ENCODE results near the gene TTC13. TPM values are rescaled to one million over a fixed set of nuclear protein-coding genes. Genes with fewer than 3 reads are reported as not detected.

TTC13 gene
- total RNA-seq, 1 donor from 2014 or later: 35.4 TPM

GRCh38 chr1:230895452-230895851, 83.2 kb downstream of the TTC13 start:
- H3K27me3 Mint-ChIP-seq: peaks cover 13% of the 10 kb centered on the region
- ChIA-PET POLR2A (no interaction called here), CTCF (no interaction called here)
- TF ChIP-seq CTCF (IDR thresholded peaks at IDR 0.05): no peak
- no peaks in the 10 kb centered on the region for H3K36me3 Mint-ChIP-seq (ENCODE audit: low read depth)
- peaks cover 4% of the 10 kb centered on the region for H3K9me3 Mint-ChIP-seq
- ATAC-seq (ENCODE audit: low read depth) (no peak), DNase-seq (no peak)
- no peaks in the 10 kb centered on the region for H3K4me1 Mint-ChIP-seq
- H3K4me3 Mint-ChIP-seq: no peak overlapping the region
- H3K27ac Mint-ChIP-seq: no peak overlapping the region
- intact Hi-C loops (cut with micrococcal nuclease): no loop called here

- DNase-seq: no peak
These were observed 84.0 kb downstream of the TTC13 start for GRCh38 chr1:230894664-230895063.

GRCh38 chr1:230894032-230894431, 84.6 kb downstream of the TTC13 start:
- peaks cover 17% of the 10 kb centered on the region for H3K27me3 Mint-ChIP-seq
- no peak overlapping the region for H3K27ac Mint-ChIP-seq
- ChIA-PET CTCF (no interaction called here), POLR2A (no interaction called here)
- intact Hi-C loops (cut with micrococcal nuclease): no loop called here
- TF ChIP-seq CTCF (IDR thresholded peaks at IDR 0.05): no peak
- peaks cover 4% of the 10 kb centered on the region for H3K9me3 Mint-ChIP-seq
- H3K4me3 Mint-ChIP-seq: no peak overlapping the region
- ATAC-seq (ENCODE audit: low read depth): no peak
- no peaks in the 10 kb centered on the region for H3K36me3 Mint-ChIP-seq (ENCODE audit: low read depth)
- no peak for DNase-seq
- H3K4me1 Mint-ChIP-seq: no peaks in the 10 kb centered on the region

More at GRCh38 chr1:230894664-230895063, 84.0 kb downstream of the TTC13 start:
- ATAC-seq (ENCODE audit: low read depth): no peak
- Mint-ChIP-seq H3K36me3 (ENCODE audit: low read depth) (no peaks in the 10 kb centered on the region), H3K27me3 (peaks cover 16% of the 10 kb centered on the region), H3K4me3 (no peak overlapping the region), H3K27ac (no peak overlapping the region), H3K4me1 (no peaks in the 10 kb centered on the region), H3K9me3 (peaks cover 4% of the 10 kb centered on the region)
- intact Hi-C loops (cut with micrococcal nuclease): no loop called here
- ChIA-PET CTCF (no interaction called here), POLR2A (no interaction called here)
- no peak for TF ChIP-seq CTCF (IDR thresholded peaks at IDR 0.05)

GRCh38 chr1:230892018-230892491, 86.6 kb downstream of the TTC13 start:
- no peaks in the 10 kb centered on the region for H3K4me1 Mint-ChIP-seq
- DNase-seq: no peak
- TF ChIP-seq CTCF (IDR thresholded peaks at IDR 0.05): no peak
- no peaks in the 10 kb centered on the region for H3K9me3 Mint-ChIP-seq
- no peak overlapping the region for H3K4me3 Mint-ChIP-seq
- ChIA-PET POLR2A (no interaction called here), CTCF (no interaction called here)
- peaks cover 27% of the 10 kb centered on the region for H3K27me3 Mint-ChIP-seq
- intact Hi-C loops (cut with micrococcal nuclease): no loop called here
- ATAC-seq (ENCODE audit: low read depth): no peak
- no peaks in the 10 kb centered on the region for H3K36me3 Mint-ChIP-seq (ENCODE audit: low read depth)
- H3K27ac Mint-ChIP-seq: no peak overlapping the region

GRCh38 chr1:230891413-230891812, 87.2 kb downstream of the TTC13 start:
- intact Hi-C loops (cut with micrococcal nuclease): no loop called here
- Mint-ChIP-seq H3K27ac (no peak overlapping the region), H3K4me1 (no peaks in the 10 kb centered on the region), H3K9me3 (no peaks in the 10 kb centered on the region), H3K36me3 (ENCODE audit: low read depth) (no peaks in the 10 kb centered on the region), H3K27me3 (peaks cover 27% of the 10 kb centered on the region), H3K4me3 (no peak overlapping the region)
- ChIA-PET POLR2A (no interaction called here), CTCF (no interaction called here)
- no peak for ATAC-seq (ENCODE audit: low read depth)
- TF ChIP-seq CTCF (IDR thresholded peaks at IDR 0.05): no peak
- no peak for DNase-seq
